ENCODE results near the gene RHBDD1. TPM values are rescaled to one million over a fixed set of nuclear protein-coding genes. Genes with fewer than 3 reads are reported as not detected.

RHBDD1 gene
- total RNA-seq, 1 donor from 2014 or later: 30.0 TPM

GRCh38 chr2:226873826-226874225 lies 38.0 kb downstream of the RHBDD1 start:
- no peak for TF ChIP-seq CTCF (IDR thresholded peaks at IDR 0.05)
- H3K4me1 Mint-ChIP-seq (ENCODE audit: low read depth): peaks cover 6% of the 10 kb centered on the region
- H3K9me3 Mint-ChIP-seq (ENCODE audit: low read depth): no peaks in the 10 kb centered on the region
- H3K27me3 Mint-ChIP-seq (ENCODE audit: low read depth): no peaks in the 10 kb centered on the region
- no peak for DNase-seq (ENCODE audit: low spot score)
- H3K27ac Mint-ChIP-seq (ENCODE audit: unreplicated experiment): no peak overlapping the region
- no peak overlapping the region for H3K4me3 Mint-ChIP-seq (ENCODE audit: unreplicated experiment)
- H3K36me3 Mint-ChIP-seq (ENCODE audit: low read depth): peaks cover 1% of the 10 kb centered on the region

- no peaks in the 10 kb centered on the region for H3K27me3 Mint-ChIP-seq (ENCODE audit: low read depth)
- no peaks in the 10 kb centered on the region for H3K9me3 Mint-ChIP-seq (ENCODE audit: low read depth)
- TF ChIP-seq CTCF (IDR thresholded peaks at IDR 0.05): no peak
- H3K4me3 Mint-ChIP-seq (ENCODE audit: unreplicated experiment): no peak overlapping the region
- no peak for DNase-seq (ENCODE audit: low spot score)
- H3K36me3 Mint-ChIP-seq (ENCODE audit: low read depth): peaks cover 1% of the 10 kb centered on the region
- peaks cover 7% of the 10 kb centered on the region for H3K4me1 Mint-ChIP-seq (ENCODE audit: low read depth)
- H3K27ac Mint-ChIP-seq (ENCODE audit: unreplicated experiment): no peak overlapping the region
Observed at GRCh38 chr2:226874749-226875148, 38.9 kb downstream of the RHBDD1 start.

- peaks cover 3% of the 10 kb centered on the region for H3K36me3 Mint-ChIP-seq (ENCODE audit: low read depth)
- H3K27ac Mint-ChIP-seq (ENCODE audit: unreplicated experiment): no peak overlapping the region
- TF ChIP-seq CTCF (IDR thresholded peaks at IDR 0.05): no peak
- H3K9me3 Mint-ChIP-seq (ENCODE audit: low read depth): no peaks in the 10 kb centered on the region
- H3K4me3 Mint-ChIP-seq (ENCODE audit: unreplicated experiment): no peak overlapping the region
- H3K4me1 Mint-ChIP-seq (ENCODE audit: low read depth): peaks cover 12% of the 10 kb centered on the region
- no peaks in the 10 kb centered on the region for H3K27me3 Mint-ChIP-seq (ENCODE audit: low read depth)
- no peak for DNase-seq (ENCODE audit: low spot score)
Observed at GRCh38 chr2:226875438-226876225, 39.8 kb downstream of the RHBDD1 start.

GRCh38 chr2:226877491-226877890 lies 41.6 kb downstream of the RHBDD1 start:
- H3K27me3 Mint-ChIP-seq (ENCODE audit: low read depth): no peaks in the 10 kb centered on the region
- H3K4me1 Mint-ChIP-seq (ENCODE audit: low read depth): peaks cover 12% of the 10 kb centered on the region
- H3K27ac Mint-ChIP-seq (ENCODE audit: unreplicated experiment): no peak overlapping the region
- peaks cover under 1% of the 10 kb centered on the region for H3K9me3 Mint-ChIP-seq (ENCODE audit: low read depth)
- TF ChIP-seq CTCF (IDR thresholded peaks at IDR 0.05): no peak
- H3K4me3 Mint-ChIP-seq (ENCODE audit: unreplicated experiment): no peak overlapping the region
- peaks cover 3% of the 10 kb centered on the region for H3K36me3 Mint-ChIP-seq (ENCODE audit: low read depth)
- no peak for DNase-seq (ENCODE audit: low spot score)

GRCh38 chr2:226881287-226881686 lies 45.4 kb downstream of the RHBDD1 start:
- Mint-ChIP-seq H3K27ac (ENCODE audit: unreplicated experiment) (no peak overlapping the region), H3K4me1 (ENCODE audit: low read depth) (peaks cover 11% of the 10 kb centered on the region), H3K4me3 (ENCODE audit: unreplicated experiment) (no peak overlapping the region), H3K27me3 (ENCODE audit: low read depth) (no peaks in the 10 kb centered on the region), H3K9me3 (ENCODE audit: low read depth) (peaks cover 7% of the 10 kb centered on the region), H3K36me3 (ENCODE audit: low read depth) (peaks cover 5% of the 10 kb centered on the region)
- TF ChIP-seq CTCF (IDR thresholded peaks at IDR 0.05): no peak
- no peak for DNase-seq (ENCODE audit: low spot score)

All from chondrocyte (in vitro differentiated cells).